Adrenal gland (tissue), 5 donors: Measurements from ENCODE around the gene NEK5.

Experiments used
- POLR2A ChIP-seq, 2 donors: fragments of 450-650 bp; IDR thresholded peaks; one replicate each; pipeline ENCODE4 v1.6.1; 2017; ENCODE audit warnings: antibody characterized with exemption in 2 of 2, mild to moderate bottlenecking in 2 of 2, moderate library complexity in 1 of 2
- TF ChIP-seq, protein P1 (sequence below), 6 experiments: fragments of 450-650 bp in 4 of 6; fragments of 200-600 bp in 2 of 6; sonication (generic) in 1 of 6; IDR thresholded peaks; 1 replicate in 5 of 6; 2 replicates in 1 of 6; pipeline versions ENCODE4 v1.5.1 to v1.8.0; 2016 to 2021; ENCODE audit warnings: antibody characterized with exemption in 6 of 6, mild to moderate bottlenecking in 2 of 6, moderate library complexity in 1 of 6
- donor health status: DM: no; HTN: no; CAD: no.

DNA sequence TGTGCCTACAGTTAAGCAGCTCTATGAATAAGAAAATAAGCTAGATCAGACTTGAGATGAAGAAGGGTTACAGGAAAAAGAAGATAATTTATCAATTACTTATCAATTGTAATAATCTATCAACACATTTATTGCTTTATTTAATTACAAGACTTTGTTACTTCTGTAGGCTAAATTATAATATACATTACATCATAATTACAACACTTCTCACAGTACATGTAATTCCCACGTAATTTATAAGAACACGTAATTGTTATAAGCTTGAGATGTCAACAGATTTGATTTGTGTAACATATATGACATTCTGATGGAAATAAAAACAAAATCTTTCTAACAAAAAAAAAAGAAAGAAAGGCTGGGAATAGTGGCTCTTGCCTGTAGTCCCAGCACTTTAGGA lies 36.8 kb downstream of the NEK5 start:
- TF ChIP-seq, protein P1, sequence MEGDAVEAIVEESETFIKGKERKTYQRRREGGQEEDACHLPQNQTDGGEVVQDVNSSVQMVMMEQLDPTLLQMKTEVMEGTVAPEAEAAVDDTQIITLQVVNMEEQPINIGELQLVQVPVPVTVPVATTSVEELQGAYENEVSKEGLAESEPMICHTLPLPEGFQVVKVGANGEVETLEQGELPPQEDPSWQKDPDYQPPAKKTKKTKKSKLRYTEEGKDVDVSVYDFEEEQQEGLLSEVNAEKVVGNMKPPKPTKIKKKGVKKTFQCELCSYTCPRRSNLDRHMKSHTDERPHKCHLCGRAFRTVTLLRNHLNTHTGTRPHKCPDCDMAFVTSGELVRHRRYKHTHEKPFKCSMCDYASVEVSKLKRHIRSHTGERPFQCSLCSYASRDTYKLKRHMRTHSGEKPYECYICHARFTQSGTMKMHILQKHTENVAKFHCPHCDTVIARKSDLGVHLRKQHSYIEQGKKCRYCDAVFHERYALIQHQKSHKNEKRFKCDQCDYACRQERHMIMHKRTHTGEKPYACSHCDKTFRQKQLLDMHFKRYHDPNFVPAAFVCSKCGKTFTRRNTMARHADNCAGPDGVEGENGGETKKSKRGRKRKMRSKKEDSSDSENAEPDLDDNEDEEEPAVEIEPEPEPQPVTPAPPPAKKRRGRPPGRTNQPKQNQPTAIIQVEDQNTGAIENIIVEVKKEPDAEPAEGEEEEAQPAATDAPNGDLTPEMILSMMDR (IDR thresholded peaks at IDR 0.05), result no peak
- TF ChIP-seq POLR2A (IDR thresholded peaks at IDR 0.05), result no peak
